ENCODE data around the gene MRGPRX2. TPM values are rescaled to one million over a fixed set of nuclear protein-coding genes. Genes with fewer than 3 reads are reported as not detected.

Gene MRGPRX2
- total RNA-seq, 1 donor from 2014 or later: not detected

DNA sequence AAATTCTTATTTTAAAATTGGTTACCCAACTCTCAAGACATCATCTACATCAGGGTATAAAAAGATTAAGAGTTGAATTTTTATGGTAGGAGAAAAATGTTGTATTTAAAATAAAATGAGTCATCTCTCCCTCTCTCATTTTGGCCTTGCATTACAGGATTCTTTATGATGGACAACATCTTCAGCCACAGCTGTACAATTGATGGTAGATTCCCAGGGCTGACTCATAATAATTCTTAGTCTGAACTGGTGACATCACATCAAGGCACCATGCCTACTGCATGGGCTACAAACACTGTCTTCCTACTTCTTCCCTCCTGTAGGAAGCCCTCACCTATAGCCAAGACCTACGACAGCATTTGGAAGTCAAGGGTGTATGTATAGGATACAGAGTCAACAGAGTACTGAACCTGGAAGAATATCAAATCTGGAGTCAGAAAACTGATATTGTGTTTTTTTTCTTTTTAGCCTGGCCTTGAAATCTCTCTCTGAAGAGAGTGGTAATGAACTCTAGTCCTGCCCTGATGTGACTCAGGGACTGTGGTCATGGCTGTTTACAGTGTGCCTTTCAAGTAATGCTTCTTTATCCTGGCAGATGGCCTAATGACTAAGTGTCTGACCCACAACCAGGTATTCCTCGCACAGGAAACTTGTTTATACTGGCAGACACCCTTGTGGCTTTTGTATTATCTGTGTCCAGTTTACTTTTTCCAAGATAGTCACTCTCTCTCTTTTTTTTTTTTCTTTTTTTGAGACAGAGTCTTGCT lies 32.5 kb downstream of the MRGPRX2 start:
- H3K4me1 ChIP-seq: no peaks in the 10 kb centered on the region
- no peak overlapping the region for H3K27ac ChIP-seq
- no peaks in the 10 kb centered on the region for H3K36me3 ChIP-seq
- TF ChIP-seq POLR2A (IDR thresholded peaks at IDR 0.05) (no peak), POLR2AphosphoS5 (IDR thresholded peaks at IDR 0.05; ENCODE audit: insufficient read depth in 1 of 2, low read depth in 1 of 2) (peak in 1 of 2 donors; percentile 29)
- DNase-seq (ENCODE audit: extremely low spot score in 2 of 2): no peak
- no peak overlapping the region for H3K4me3 ChIP-seq
- intact Hi-C loops (cut with DNase I): loop anchor here (5.0 kb wide), 1 partner anchor 1054 kb away; no protein-coding TSS in a partner anchor
- no peaks in the 10 kb centered on the region for H3K9me3 ChIP-seq
- no peaks in the 10 kb centered on the region for H3K27me3 ChIP-seq

DNA sequence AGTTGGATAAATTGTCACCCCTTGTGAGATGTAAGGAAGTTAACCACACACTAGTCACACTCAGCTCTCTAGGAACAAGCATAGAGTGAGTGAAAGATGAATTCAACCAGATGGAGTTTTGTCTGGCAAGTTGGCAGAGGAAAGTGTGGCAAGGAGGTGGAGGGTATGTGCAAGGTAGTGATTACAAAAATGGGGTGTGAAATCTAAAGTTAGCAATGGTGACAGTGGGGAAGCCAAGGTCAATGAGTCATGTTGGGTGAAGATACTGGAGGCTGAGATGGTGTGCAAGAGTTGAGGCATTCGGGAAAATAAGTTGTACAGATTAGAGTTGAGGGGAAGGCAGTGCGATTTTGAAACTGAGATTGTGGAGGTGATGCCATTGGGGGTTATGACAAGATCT lies 33.7 kb downstream of the MRGPRX2 start:
- Histone ChIP-seq H3K27ac (no peak overlapping the region), H3K36me3 (no peaks in the 10 kb centered on the region), H3K4me1 (no peaks in the 10 kb centered on the region), H3K27me3 (no peaks in the 10 kb centered on the region), H3K4me3 (no peak overlapping the region), H3K9me3 (no peaks in the 10 kb centered on the region)
- no peak for TF ChIP-seq POLR2AphosphoS5 (IDR thresholded peaks at IDR 0.05; ENCODE audit: insufficient read depth in 1 of 2, low read depth in 1 of 2)
- TF ChIP-seq, protein P1, sequence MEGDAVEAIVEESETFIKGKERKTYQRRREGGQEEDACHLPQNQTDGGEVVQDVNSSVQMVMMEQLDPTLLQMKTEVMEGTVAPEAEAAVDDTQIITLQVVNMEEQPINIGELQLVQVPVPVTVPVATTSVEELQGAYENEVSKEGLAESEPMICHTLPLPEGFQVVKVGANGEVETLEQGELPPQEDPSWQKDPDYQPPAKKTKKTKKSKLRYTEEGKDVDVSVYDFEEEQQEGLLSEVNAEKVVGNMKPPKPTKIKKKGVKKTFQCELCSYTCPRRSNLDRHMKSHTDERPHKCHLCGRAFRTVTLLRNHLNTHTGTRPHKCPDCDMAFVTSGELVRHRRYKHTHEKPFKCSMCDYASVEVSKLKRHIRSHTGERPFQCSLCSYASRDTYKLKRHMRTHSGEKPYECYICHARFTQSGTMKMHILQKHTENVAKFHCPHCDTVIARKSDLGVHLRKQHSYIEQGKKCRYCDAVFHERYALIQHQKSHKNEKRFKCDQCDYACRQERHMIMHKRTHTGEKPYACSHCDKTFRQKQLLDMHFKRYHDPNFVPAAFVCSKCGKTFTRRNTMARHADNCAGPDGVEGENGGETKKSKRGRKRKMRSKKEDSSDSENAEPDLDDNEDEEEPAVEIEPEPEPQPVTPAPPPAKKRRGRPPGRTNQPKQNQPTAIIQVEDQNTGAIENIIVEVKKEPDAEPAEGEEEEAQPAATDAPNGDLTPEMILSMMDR (IDR thresholded peaks at IDR 0.05): no peak
- no peak for TF ChIP-seq POLR2A (IDR thresholded peaks at IDR 0.05)
- intact Hi-C loops (cut with DNase I): loop anchor here (5.0 kb wide), 1 partner anchor 1055 kb away; no protein-coding TSS in a partner anchor
- DNase-seq (ENCODE audit: extremely low spot score in 2 of 2): no peak

DNA sequence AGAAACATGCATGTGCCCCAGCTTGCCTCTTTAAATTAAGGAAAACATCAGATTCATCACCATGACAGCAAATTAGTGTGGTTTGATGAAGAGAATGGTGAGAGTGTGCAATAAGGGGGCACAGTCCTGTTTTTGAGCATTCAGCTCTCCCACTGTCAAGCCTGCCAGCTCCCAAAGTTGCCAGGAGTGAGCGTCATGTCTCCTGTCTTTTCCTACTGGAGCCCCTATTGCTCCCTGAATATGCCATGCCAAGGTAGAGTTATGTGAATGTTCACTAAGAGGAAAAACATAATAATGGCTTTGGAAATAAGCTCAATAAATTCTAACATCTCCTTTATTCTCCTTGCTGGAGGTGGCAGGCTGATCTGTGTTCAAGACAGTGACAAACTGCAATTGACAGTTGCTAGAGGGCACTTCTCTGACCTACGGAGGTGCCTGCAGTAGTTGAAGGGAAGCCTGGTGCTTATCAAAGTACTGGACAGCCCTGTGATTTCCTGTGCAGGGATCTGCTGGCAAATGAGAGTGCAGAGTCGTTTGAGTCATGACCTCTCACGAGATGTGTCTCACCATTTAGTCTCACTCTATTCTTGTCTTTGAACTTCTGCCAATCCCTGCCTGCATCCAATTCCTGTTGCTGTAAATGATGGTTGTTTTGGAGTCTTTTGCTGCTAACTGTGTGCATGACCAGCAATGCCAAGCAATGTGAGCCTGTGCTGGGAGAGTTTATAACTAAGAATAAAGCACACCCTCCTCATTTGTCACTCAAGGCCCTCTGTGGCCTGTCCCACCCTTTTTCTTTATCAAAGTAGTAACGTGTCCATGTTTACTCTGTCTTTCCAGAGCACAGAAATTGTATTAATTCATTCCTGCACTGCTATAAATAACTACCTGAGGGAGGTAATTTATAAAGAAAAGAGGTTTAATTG lies 34.8 kb downstream of the MRGPRX2 start:
- no peak overlapping the region for H3K27ac ChIP-seq
- H3K4me1 ChIP-seq: no peaks in the 10 kb centered on the region
- no peak for DNase-seq (ENCODE audit: extremely low spot score in 2 of 2)
- intact Hi-C loops (cut with DNase I): loop anchor here (5.0 kb wide), 1 partner anchor 1057 kb away; no protein-coding TSS in a partner anchor
- H3K27me3 ChIP-seq: no peaks in the 10 kb centered on the region
- no peak overlapping the region for H3K4me3 ChIP-seq
- no peaks in the 10 kb centered on the region for H3K9me3 ChIP-seq
- H3K36me3 ChIP-seq: no peaks in the 10 kb centered on the region
- TF ChIP-seq POLR2AphosphoS5 (IDR thresholded peaks at IDR 0.05; ENCODE audit: insufficient read depth in 1 of 2, low read depth in 1 of 2) (peak in 1 of 2 donors; percentile 24), POLR2A (IDR thresholded peaks at IDR 0.05) (no peak)
- TF ChIP-seq, protein P1 (IDR thresholded peaks at IDR 0.05): no peak

DNA sequence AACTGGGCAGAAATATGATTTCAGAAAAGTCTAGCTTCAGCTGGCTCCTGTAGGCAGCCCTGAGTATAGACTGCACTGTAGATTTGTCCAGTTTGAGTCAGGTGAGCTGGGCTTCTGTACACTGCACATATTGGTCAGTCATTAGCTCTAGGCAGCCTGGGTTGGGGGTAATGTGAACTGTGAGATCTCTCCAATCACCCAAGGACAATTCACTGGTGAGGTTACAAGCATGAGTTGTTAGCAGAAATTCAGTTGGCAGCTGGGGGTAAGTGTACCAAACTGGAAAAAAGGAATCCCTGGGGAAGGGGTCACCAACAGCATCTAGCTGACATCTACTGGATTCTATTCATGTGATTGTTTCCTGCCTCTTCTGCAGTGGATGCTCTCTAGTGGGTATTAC lies 39.7 kb downstream of the MRGPRX2 start:
- Histone ChIP-seq H3K9me3 (no peaks in the 10 kb centered on the region), H3K36me3 (no peaks in the 10 kb centered on the region), H3K4me3 (no peak overlapping the region), H3K27ac (no peak overlapping the region), H3K27me3 (no peaks in the 10 kb centered on the region), H3K4me1 (no peaks in the 10 kb centered on the region)
- intact Hi-C loops (cut with DNase I): no loop called here
- no peak for DNase-seq (ENCODE audit: extremely low spot score in 2 of 2)
- TF ChIP-seq POLR2A (IDR thresholded peaks at IDR 0.05) (no peak), POLR2AphosphoS5 (IDR thresholded peaks at IDR 0.05; ENCODE audit: insufficient read depth in 1 of 2, low read depth in 1 of 2) (no peak)
- TF ChIP-seq, protein P1 (IDR thresholded peaks at IDR 0.05): no peak

DNA sequence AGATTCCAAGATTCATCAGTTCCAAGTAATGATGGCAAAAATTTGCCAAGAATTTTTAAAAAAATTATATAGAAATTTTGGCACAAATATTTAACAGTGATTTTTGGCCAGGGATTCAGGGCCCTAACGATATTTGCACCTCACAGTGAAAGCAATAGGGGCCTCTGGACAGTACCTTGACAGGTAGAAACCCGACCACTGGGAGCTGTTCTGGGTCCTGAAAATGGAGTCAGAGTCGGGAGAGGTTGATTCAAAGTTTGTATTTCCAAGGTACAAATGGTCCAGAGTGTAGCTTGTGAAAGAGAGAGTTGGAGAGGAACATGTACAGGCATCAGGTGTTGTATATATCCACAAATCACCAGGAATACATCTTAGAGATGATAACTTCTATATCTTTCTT lies 41.6 kb downstream of the MRGPRX2 start:
- Histone ChIP-seq H3K9me3 (no peaks in the 10 kb centered on the region), H3K4me3 (no peak overlapping the region), H3K4me1 (no peaks in the 10 kb centered on the region), H3K27me3 (no peaks in the 10 kb centered on the region), H3K36me3 (no peaks in the 10 kb centered on the region), H3K27ac (no peak overlapping the region)
- TF ChIP-seq, protein P1 (IDR thresholded peaks at IDR 0.05): no peak
- TF ChIP-seq POLR2A (IDR thresholded peaks at IDR 0.05) (no peak), POLR2AphosphoS5 (IDR thresholded peaks at IDR 0.05; ENCODE audit: insufficient read depth in 1 of 2, low read depth in 1 of 2) (no peak)
- intact Hi-C loops (cut with DNase I): no loop called here
- DNase-seq (ENCODE audit: extremely low spot score in 2 of 2): no peak
